ENCODE results near the gene BHLHE41. TPM values are rescaled to one million over a fixed set of nuclear protein-coding genes. Genes with fewer than 3 reads are reported as not detected.

BHLHE41 gene
- total RNA-seq, 1 donor from 2014 or later, result 33.4 TPM

GRCh38 chr12:26162905-26163304 lies 38.1 kb upstream of the BHLHE41 start:
- H3K27ac ChIP-seq (replicated peaks), result no peak overlapping the region
- TF ChIP-seq CTCF (IDR thresholded peaks at IDR 0.05; ENCODE audit: borderline replicate concordance), result no peak
- no peaks in the 10 kb centered on the region for H3K27me3 ChIP-seq (ENCODE audit: low read depth)
- intact Hi-C loops (cut with micrococcal nuclease), result no loop called here
- no peaks in the 10 kb centered on the region for H3K4me1 ChIP-seq
- no peaks in the 10 kb centered on the region for H3K9me3 ChIP-seq (replicated peaks)
- no peak overlapping the region for H3K4me3 ChIP-seq
- DNase-seq, result no peak
- no peaks in the 10 kb centered on the region for H3K36me3 ChIP-seq

- Histone ChIP-seq H3K36me3 (no peaks in the 10 kb centered on the region), H3K4me3 (no peak overlapping the region), H3K27me3 (ENCODE audit: low read depth) (no peaks in the 10 kb centered on the region), H3K27ac (replicated peaks) (no peak overlapping the region), H3K4me1 (no peaks in the 10 kb centered on the region), H3K9me3 (replicated peaks) (no peaks in the 10 kb centered on the region)
- TF ChIP-seq CTCF (IDR thresholded peaks at IDR 0.05; ENCODE audit: borderline replicate concordance), result no peak
- DNase-seq, result no peak
- intact Hi-C loops (cut with micrococcal nuclease), result no loop called here
Observed at GRCh38 chr12:26162174-26162573, 37.3 kb upstream of the BHLHE41 start.

GRCh38 chr12:26158078-26158764 lies 33.4 kb upstream of the BHLHE41 start:
- intact Hi-C loops (cut with micrococcal nuclease), result no loop called here
- DNase-seq, result no peak
- Histone ChIP-seq H3K27ac (replicated peaks) (no peak overlapping the region), H3K36me3 (no peaks in the 10 kb centered on the region), H3K9me3 (replicated peaks) (no peaks in the 10 kb centered on the region), H3K27me3 (ENCODE audit: low read depth) (no peaks in the 10 kb centered on the region), H3K4me3 (no peak overlapping the region), H3K4me1 (peaks cover 12% of the 10 kb centered on the region)
- no peak for TF ChIP-seq CTCF (IDR thresholded peaks at IDR 0.05; ENCODE audit: borderline replicate concordance)

- no peaks in the 10 kb centered on the region for H3K27me3 ChIP-seq (ENCODE audit: low read depth)
- H3K4me3 ChIP-seq, result no peak overlapping the region
- peaks cover 21% of the 10 kb centered on the region for H3K4me1 ChIP-seq
- H3K9me3 ChIP-seq (replicated peaks), result no peaks in the 10 kb centered on the region
- H3K36me3 ChIP-seq, result no peaks in the 10 kb centered on the region
- intact Hi-C loops (cut with micrococcal nuclease), result no loop called here
- no peak overlapping the region for H3K27ac ChIP-seq (replicated peaks)
- no peak for DNase-seq
- TF ChIP-seq CTCF (IDR thresholded peaks at IDR 0.05; ENCODE audit: borderline replicate concordance), result no peak
Observed at GRCh38 chr12:26157001-26157400, 32.2 kb upstream of the BHLHE41 start.

- no peaks in the 10 kb centered on the region for H3K36me3 ChIP-seq
- intact Hi-C loops (cut with micrococcal nuclease), result no loop called here
Observed at GRCh38 chr12:26156201-26156871, 31.5 kb upstream of the BHLHE41 start.

More at GRCh38 chr12:26156201-26156871, 31.5 kb upstream of the BHLHE41 start:
- Histone ChIP-seq H3K27ac (replicated peaks) (no peak overlapping the region), H3K9me3 (replicated peaks) (no peaks in the 10 kb centered on the region), H3K27me3 (ENCODE audit: low read depth) (no peaks in the 10 kb centered on the region), H3K4me3 (no peak overlapping the region), H3K4me1 (peaks cover 25% of the 10 kb centered on the region)
- no peak for TF ChIP-seq CTCF (IDR thresholded peaks at IDR 0.05; ENCODE audit: borderline replicate concordance)
- no peak for DNase-seq

Data from left ventricle myocardium inferior (tissue), 1 donor.